ELF-1 (cell line): ENCODE data around the gene TMCO5A.
"Not testable (repeated sequence)": the region's sequence is repeated elsewhere in the genome, so short reads cannot be mapped to it uniquely, and the experiment has no call there.

ENCODE experiments used
- DNase-seq: peaks from one replicate; pipeline ENCODE4 v3.0.0-alpha.2; 2016; ENCODE audit warnings: low read depth, low spot score

The TMCO5A gene

GRCh38 chr15:37934340-37934739, at the start of gene TMCO5A:
Gene TMCO5A (plus strand): TSS chr15:37934640. CDS start chr15:37936324, 1,684 bp downstream.
- DNase-seq = no peak

- DNase-seq = no peak
Measured at GRCh38 chr15:37885651-37886050, 48.8 kb upstream of the TMCO5A start.

GRCh38 chr15:37888356-37888755, 46.1 kb upstream of the TMCO5A start:
- no peak for DNase-seq

- DNase-seq = peak; percentile 18
Measured at GRCh38 chr15:37891766-37892368, 42.6 kb upstream of the TMCO5A start.

GRCh38 chr15:37893309-37893708, 41.1 kb upstream of the TMCO5A start:
- DNase-seq = no peak

GRCh38 chr15:37898362-37898761, 36.1 kb upstream of the TMCO5A start:
- DNase-seq = no peak

GRCh38 chr15:37900326-37901221, 33.9 kb upstream of the TMCO5A start:
- DNase-seq = peak; percentile 3

- no peak for DNase-seq
Measured at GRCh38 chr15:37902126-37902525, 32.3 kb upstream of the TMCO5A start.

- no peak for DNase-seq
Measured at GRCh38 chr15:37903919-37904625, 30.4 kb upstream of the TMCO5A start.

- DNase-seq = no peak
Measured at GRCh38 chr15:37907136-37907535, 27.3 kb upstream of the TMCO5A start.

- DNase-seq = no peak
Measured at GRCh38 chr15:37921527-37922385, 12.7 kb upstream of the TMCO5A start.

- no peak for DNase-seq
Measured at GRCh38 chr15:37926136-37926535, 8.3 kb upstream of the TMCO5A start.

- DNase-seq = no peak
Measured at GRCh38 chr15:37929238-37929637, 5.2 kb upstream of the TMCO5A start.

GRCh38 chr15:37931321-37931720, 3.1 kb upstream of the TMCO5A start:
- DNase-seq = no peak

- DNase-seq = no peak
Measured at GRCh38 chr15:37931868-37932267, 2.6 kb upstream of the TMCO5A start.

GRCh38 chr15:37932549-37932948, 1.9 kb upstream of the TMCO5A start:
- no peak for DNase-seq

- no peak for DNase-seq
Measured at GRCh38 chr15:37933666-37934065, 774 bp upstream of the TMCO5A start.

- peak; percentile 36 for DNase-seq
Measured at GRCh38 chr15:37940876-37941275, 6.4 kb downstream of the TMCO5A start.

- DNase-seq = no peak
Measured at GRCh38 chr15:37941779-37942178, 7.3 kb downstream of the TMCO5A start.

- DNase-seq = no peak
Measured at GRCh38 chr15:37951999-37952398, 17.6 kb downstream of the TMCO5A start.

- not testable (repeated sequence) for DNase-seq
Measured at GRCh38 chr15:37960742-37961141, 26.3 kb downstream of the TMCO5A start.
